GM12878 (cell line): Measurements from ENCODE around the gene ERC2. TPM values are rescaled to one million over a fixed set of nuclear protein-coding genes. Genes with fewer than 3 reads are reported as not detected.

Experiments used
- ATAC-seq: fragments of 200-7000 bp; cut with Tn5 transposase; 3 replicates; pipeline ENCODE4 v1.9.1; 2020; ENCODE audit warnings: mild to moderate bottlenecking, moderate library complexity
- BruUV-seq: library from RNA; stranded (reverse); fragments of 400-500 nt; replicated peaks from 2 replicates; lab custom pipeline; 2021; lab: Mats Ljungman, UMichigan
- CTCF ChIA-PET: fragments of 300-600 bp; sonication (Branson Sonifier 250); formaldehyde crosslinking; extraction: SDS; loops from one replicate; lab custom pipeline; 2021; ENCODE audit warnings: inconsistent platforms; lab: Yijun Ruan, JAX
- POLR2A ChIA-PET: fragments of 350-600 bp; formaldehyde crosslinking; extraction: SDS; loops from one replicate; lab custom pipeline; 2021; ENCODE audit warnings: inconsistent platforms; lab: Charles Lee
- RAD21 ChIA-PET: fragments of 300-600 bp; sonication (Branson Sonifier 250); formaldehyde crosslinking; loops from one replicate; lab custom pipeline; 2023; ENCODE audit warnings: antibody characterized with exemption; ENCODE audit not compliant: unreplicated experiment; lab: Charles Lee
- SMC1A ChIA-PET: fragments of 300-600 bp; sonication (Branson Sonifier 250); formaldehyde crosslinking; loops from one replicate; lab custom pipeline; 2023; ENCODE audit not compliant: unreplicated experiment, uncharacterized antibody; lab: Charles Lee
- DNase-seq: peaks from one replicate; pipeline ENCODE4 v3.0.0-alpha.2; 2011; ENCODE audit warnings: low read depth, low spot score
- FAIRE-seq: peaks from 3 replicates; lab custom pipeline; 2011; peaks lifted over from hg19 to GRCh38; lab: Jason Lieb, UNC
- H2AFZ ChIP-seq: 2 replicates; pipeline ENCODE4 v1.6.0; 2011; ENCODE audit warnings: low read depth, low read length, control low read depth; ENCODE audit not compliant: control insufficient read depth
- H3K27ac ChIP-seq: 2 replicates; pipeline ENCODE4 v1.5.1; 2011; ENCODE audit warnings: control low read depth; ENCODE audit not compliant: control insufficient read depth, insufficient read depth
- H3K27me3 ChIP-seq, 2 experiments: replicated peaks in 1 of 2; 2 replicates each; pipeline versions ENCODE4 v1.6.0 to v1.6.1; 2011; ENCODE audit warnings: low read length in 1 of 2; ENCODE audit not compliant: control insufficient read depth in 2 of 2, insufficient read depth in 2 of 2
- H3K36me3 ChIP-seq, 2 experiments: 2 replicates each; pipeline ENCODE4 v1.5.1; 2011; ENCODE audit warnings: low read length in 1 of 2; ENCODE audit not compliant: control insufficient read depth in 2 of 2, insufficient read depth in 2 of 2
- H3K4me1 ChIP-seq: 2 replicates; pipeline ENCODE4 v1.6.1; 2011; ENCODE audit warnings: mild to moderate bottlenecking, low read length, moderate library complexity, mixed read lengths; ENCODE audit not compliant: control insufficient read depth, insufficient read depth
- H3K4me2 ChIP-seq: 2 replicates; pipeline ENCODE4 v1.6.0; 2011; ENCODE audit warnings: control low read depth; ENCODE audit not compliant: control insufficient read depth, insufficient read depth
- H3K4me3 ChIP-seq: fragments of 200-600 bp; sonication (generic); 2 replicates; pipeline ENCODE4 v1.5.1; 2016
- H3K79me2 ChIP-seq: 2 replicates; pipeline ENCODE4 v1.6.0; 2011; ENCODE audit warnings: low read length; ENCODE audit not compliant: control insufficient read depth, insufficient read depth
- H3K9ac ChIP-seq: 2 replicates; pipeline ENCODE4 v1.8.0; 2011; ENCODE audit warnings: low read length, control low read depth, mixed read lengths; ENCODE audit not compliant: control insufficient read depth, insufficient read depth
- H3K9me3 ChIP-seq: replicated peaks from 3 replicates; pipeline ENCODE4 v1.5.1; 2011; ENCODE audit warnings: mild to moderate bottlenecking, low read length; ENCODE audit not compliant: control insufficient read depth, insufficient read depth
- H4K20me1 ChIP-seq: 2 replicates; pipeline ENCODE4 v1.6.0; 2011; ENCODE audit not compliant: control insufficient read depth, insufficient read depth
- BHLHE40 ChIP-seq, 2 experiments: fragments of 450-650 bp in 1 of 2; IDR thresholded peaks; 2 replicates each; pipeline ENCODE4 v1.6.1; 2011 to 2017; ENCODE audit warnings: low read depth in 2 of 2, borderline replicate concordance in 1 of 2, improper control_type of control experiment in 1 of 2, low read length in 1 of 2, mild to moderate bottlenecking in 1 of 2
- CREB1 ChIP-seq: IDR thresholded peaks from 2 replicates; pipeline ENCODE4 v1.6.1; 2012; ENCODE audit warnings: low read depth, mild to moderate bottlenecking, inconsistent platforms
- E2F8 ChIP-seq: fragments of 450-650 bp; IDR thresholded peaks from 2 replicates; pipeline ENCODE4 v1.6.1; 2018; ENCODE audit warnings: mild to moderate bottlenecking, low read depth, moderate library complexity; ENCODE audit not compliant: partially characterized antibody
- JUND ChIP-seq: IDR thresholded peaks from 2 replicates; pipeline ENCODE4 v1.6.1; 2012; ENCODE audit warnings: low read depth, mild to moderate bottlenecking, low read length, improper control_type of control experiment, moderate library complexity
- MTA2 ChIP-seq: fragments of 450-650 bp; IDR thresholded peaks from 2 replicates; pipeline ENCODE4 v1.6.1; 2016; ENCODE audit warnings: low read depth, mild to moderate bottlenecking, moderate library complexity
- MYC ChIP-seq: IDR thresholded peaks from 2 replicates; pipeline ENCODE4 v1.6.1; 2011; ENCODE audit warnings: mild to moderate bottlenecking, low read length, moderate library complexity, inconsistent platforms; ENCODE audit not compliant: insufficient read depth, insufficient replicate concordance, insufficient read length, severe bottlenecking
- NR2C1 ChIP-seq: fragments of 450-650 bp; IDR thresholded peaks from 2 replicates; pipeline ENCODE4 v1.6.1; 2017; ENCODE audit warnings: antibody characterized with exemption, mild to moderate bottlenecking, moderate library complexity
- NR2C2 ChIP-seq: IDR thresholded peaks from 2 replicates; pipeline ENCODE4 v1.6.1; 2011; ENCODE audit warnings: borderline replicate concordance, low read depth; ENCODE audit not compliant: control insufficient read depth, insufficient read length
- POLR2A ChIP-seq: IDR thresholded peaks from 2 replicates; pipeline ENCODE4 v1.6.1; 2011; ENCODE audit warnings: low read depth, mild to moderate bottlenecking, low read length
- RB1 ChIP-seq: fragments of 450-650 bp; formaldehyde crosslinking; IDR thresholded peaks from 2 replicates; pipeline ENCODE4 v1.6.1; 2017; ENCODE audit warnings: mild to moderate bottlenecking, borderline replicate concordance
- TAF1 ChIP-seq: IDR thresholded peaks from 2 replicates; pipeline ENCODE4 v1.6.1; 2011; ENCODE audit warnings: mild to moderate bottlenecking, low read depth, low read length, borderline replicate concordance
- TCF3 ChIP-seq: IDR thresholded peaks from 2 replicates; pipeline ENCODE4 v1.6.1; 2012; ENCODE audit warnings: low read depth, mild to moderate bottlenecking, low read length, borderline replicate concordance; ENCODE audit not compliant: insufficient read depth
- ZBTB40 ChIP-seq: fragments of 450-650 bp; IDR thresholded peaks from 2 replicates; pipeline ENCODE4 v1.6.1; 2016; ENCODE audit warnings: mild to moderate bottlenecking, moderate library complexity, borderline replicate concordance
- WGBS: methylation state at CpG from one replicate; pipeline ENCODE4 v1.1.6; 2016; ENCODE audit warnings: low lambda C conversion rate; ENCODE audit not compliant: insufficient replicate concordance, insufficient coverage; ENCODE audit errors: missing lambda C conversion rate; 5-methylcytosine and 5-hydroxymethylcytosine counted together
- in situ Hi-C: fragments of 300-500 bp; cut with MboI; formaldehyde crosslinking; loops from 9 replicates; pipeline ENCODE4 v1.14.3; 2018; ENCODE audit warnings: mixed read lengths
- intact Hi-C: fragments of 100-400 bp; cut with micrococcal nuclease; formaldehyde crosslinking; loops from one replicate; pipeline ENCODE4 v1.14.2; 2022; ENCODE audit not compliant: unreplicated experiment
- polyA plus RNA-seq, 11 experiments: library from polyadenylated mRNA; depleted of rRNA in 4 of 11; unstranded in 6 of 11; stranded (reverse) in 5 of 11; fragments of >200 nt; fragmentation: Nextera tagmentation in 4 of 11; fragmentation: Illumina TruSeq in 1 of 11; extraction: Ambion mirVana in 4 of 11; extraction: Trizol in 1 of 11; gene quantifications; 1 replicate in 1 of 11; 2 replicates in 10 of 11; pipeline versions ENCODE4 v1.2.1 to v1.2.3, GENCODE V29; 2011 to 2016; ENCODE audit warnings: inconsistent platforms in 2 of 11, missing spikeins in 2 of 11, low read depth in 1 of 11
- total RNA-seq, 4 experiments: library from RNA; depleted of rRNA in 3 of 4; stranded (reverse); fragments of >200 nt in 3 of 4; fragmentation: Illumina TruSeq in 1 of 4; extraction: Trizol in 1 of 4; gene quantifications; 2 replicates each; pipeline versions ENCODE4 v1.2.1 to v1.2.3, GENCODE V29; 2013 to 2021

The ERC2 gene
- total and polyA plus RNA-seq, 10 of the 15 experiments (the other 5 are each of a cell fraction or from before 2014, with no cell fraction given) = 0.06 to 1.4 (median 0.12) TPM; not detected in 3

GRCh38 chr3:55570271-55570711 lies 898.0 kb downstream of the ERC2 start:
- Histone ChIP-seq H4K20me1 (no peaks in the 10 kb centered on the region), H3K36me3 (no peaks in the 10 kb centered on the region), H3K9me3 (no peaks in the 10 kb centered on the region), H3K27me3 (no peaks in the 10 kb centered on the region), H3K79me2 (no peaks in the 10 kb centered on the region), H2AFZ (no peak overlapping the region), H3K9ac (no peak overlapping the region), H3K4me2 (no peak overlapping the region), H3K4me1 (peaks cover 5% of the 10 kb centered on the region), H3K27ac (no peak overlapping the region), H3K4me3 (no peak overlapping the region)
- ChIA-PET POLR2A (no interaction called here), CTCF (no interaction called here), RAD21 (interaction anchor here (0.8 kb wide), 1 partner anchor 37 kb away, joined by 3 read pairs; no protein-coding TSS in a partner anchor), SMC1A (interaction anchor here (0.5 to 2.2 kb wide), 2 partner anchors 37 to 56 kb away, joined by 3 to 6 read pairs; no protein-coding TSS in a partner anchor)
- FAIRE-seq = no peak
- DNase-seq = no peak
- in situ Hi-C loops (no loop called here), intact Hi-C loops (no loop called here)
- BruUV-seq = no TSS peak
- ATAC-seq = no peak
- no peak for TF ChIP-seq POLR2A
- TF ChIP-seq JUND = no peak
- TF ChIP-seq ZBTB40 = no peak
- no peak for TF ChIP-seq NR2C2
- TF ChIP-seq TCF3 = no peak
- TF ChIP-seq TAF1 = no peak
- TF ChIP-seq CREB1 = no peak
- no peak for TF ChIP-seq RB1
- no peak for TF ChIP-seq NR2C1
- TF ChIP-seq E2F8 = no peak
- TF ChIP-seq MTA2 = no peak
- no peak for TF ChIP-seq BHLHE40 (IDR thresholded peaks at IDR 0.05; ENCODE audit: borderline replicate concordance in 1 of 2, low read depth in 2 of 2, low read length in 1 of 2)
- no peak for TF ChIP-seq MYC
- WGBS = 52% methylated on average over 9 of the region's 9 CpGs
